GM12874 (cell line): Measurements from ENCODE around the gene SLC1A2.

Experiments used
- TF ChIP-seq, protein P1 (sequence below): IDR thresholded peaks from 2 replicates; pipeline ENCODE4 v1.5.1; 2011; ENCODE audit warnings: low read depth, mild to moderate bottlenecking, control low read depth, low read length, moderate library complexity; ENCODE audit not compliant: insufficient read depth

SLC1A2 gene

DNA sequence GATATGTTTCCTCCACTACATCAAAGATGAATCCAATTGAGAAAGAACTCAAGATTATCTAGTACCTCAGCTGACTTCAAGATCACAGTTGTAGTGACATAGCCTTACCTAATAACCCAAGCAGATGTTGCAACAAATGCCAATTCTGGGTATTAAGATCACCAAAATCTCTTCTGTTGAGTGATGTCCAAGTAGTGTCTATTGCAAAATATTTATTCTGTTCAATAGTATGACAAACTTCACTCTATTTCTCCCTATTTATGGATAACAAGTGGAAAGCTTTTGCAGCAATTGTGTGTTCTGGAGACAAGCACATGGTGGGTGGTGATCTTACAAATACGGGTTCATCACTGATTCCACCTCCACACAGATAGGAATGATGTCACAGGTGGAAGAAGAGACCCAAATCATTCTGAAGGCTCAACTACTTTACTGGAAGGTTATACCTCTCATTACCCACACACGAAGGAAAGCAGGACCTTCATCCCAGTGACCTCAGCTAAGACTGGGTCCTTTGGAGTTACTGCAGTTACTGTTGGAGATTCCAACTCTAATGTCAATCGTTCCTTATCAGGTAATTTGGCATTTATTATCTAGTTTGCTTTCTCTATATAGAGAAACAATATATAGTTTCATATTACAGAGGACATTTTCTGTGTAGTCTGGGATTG lies 208.3 kb downstream of the SLC1A2 start:
- TF ChIP-seq, protein P1, sequence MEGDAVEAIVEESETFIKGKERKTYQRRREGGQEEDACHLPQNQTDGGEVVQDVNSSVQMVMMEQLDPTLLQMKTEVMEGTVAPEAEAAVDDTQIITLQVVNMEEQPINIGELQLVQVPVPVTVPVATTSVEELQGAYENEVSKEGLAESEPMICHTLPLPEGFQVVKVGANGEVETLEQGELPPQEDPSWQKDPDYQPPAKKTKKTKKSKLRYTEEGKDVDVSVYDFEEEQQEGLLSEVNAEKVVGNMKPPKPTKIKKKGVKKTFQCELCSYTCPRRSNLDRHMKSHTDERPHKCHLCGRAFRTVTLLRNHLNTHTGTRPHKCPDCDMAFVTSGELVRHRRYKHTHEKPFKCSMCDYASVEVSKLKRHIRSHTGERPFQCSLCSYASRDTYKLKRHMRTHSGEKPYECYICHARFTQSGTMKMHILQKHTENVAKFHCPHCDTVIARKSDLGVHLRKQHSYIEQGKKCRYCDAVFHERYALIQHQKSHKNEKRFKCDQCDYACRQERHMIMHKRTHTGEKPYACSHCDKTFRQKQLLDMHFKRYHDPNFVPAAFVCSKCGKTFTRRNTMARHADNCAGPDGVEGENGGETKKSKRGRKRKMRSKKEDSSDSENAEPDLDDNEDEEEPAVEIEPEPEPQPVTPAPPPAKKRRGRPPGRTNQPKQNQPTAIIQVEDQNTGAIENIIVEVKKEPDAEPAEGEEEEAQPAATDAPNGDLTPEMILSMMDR = no peak

DNA sequence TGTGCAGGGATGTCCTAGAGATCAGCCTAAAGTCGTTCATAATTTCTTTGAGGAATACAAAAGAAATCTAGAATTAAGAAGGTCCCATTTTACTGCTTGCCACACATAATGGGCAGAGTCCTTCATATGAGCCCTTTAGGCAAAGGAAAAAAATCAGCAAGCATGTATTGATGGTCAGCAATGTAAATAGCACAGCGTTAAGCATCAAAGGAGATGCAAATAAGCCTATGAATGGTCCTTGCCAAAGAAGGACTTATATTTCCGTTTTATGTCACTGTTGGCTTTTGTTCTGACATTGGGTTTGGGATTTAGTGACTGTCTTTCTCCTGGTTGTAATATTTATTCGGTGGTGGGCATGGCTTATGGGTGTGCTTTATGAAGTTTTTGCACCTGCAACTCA lies 210.6 kb downstream of the SLC1A2 start:
- TF ChIP-seq, protein P1 = no peak

DNA sequence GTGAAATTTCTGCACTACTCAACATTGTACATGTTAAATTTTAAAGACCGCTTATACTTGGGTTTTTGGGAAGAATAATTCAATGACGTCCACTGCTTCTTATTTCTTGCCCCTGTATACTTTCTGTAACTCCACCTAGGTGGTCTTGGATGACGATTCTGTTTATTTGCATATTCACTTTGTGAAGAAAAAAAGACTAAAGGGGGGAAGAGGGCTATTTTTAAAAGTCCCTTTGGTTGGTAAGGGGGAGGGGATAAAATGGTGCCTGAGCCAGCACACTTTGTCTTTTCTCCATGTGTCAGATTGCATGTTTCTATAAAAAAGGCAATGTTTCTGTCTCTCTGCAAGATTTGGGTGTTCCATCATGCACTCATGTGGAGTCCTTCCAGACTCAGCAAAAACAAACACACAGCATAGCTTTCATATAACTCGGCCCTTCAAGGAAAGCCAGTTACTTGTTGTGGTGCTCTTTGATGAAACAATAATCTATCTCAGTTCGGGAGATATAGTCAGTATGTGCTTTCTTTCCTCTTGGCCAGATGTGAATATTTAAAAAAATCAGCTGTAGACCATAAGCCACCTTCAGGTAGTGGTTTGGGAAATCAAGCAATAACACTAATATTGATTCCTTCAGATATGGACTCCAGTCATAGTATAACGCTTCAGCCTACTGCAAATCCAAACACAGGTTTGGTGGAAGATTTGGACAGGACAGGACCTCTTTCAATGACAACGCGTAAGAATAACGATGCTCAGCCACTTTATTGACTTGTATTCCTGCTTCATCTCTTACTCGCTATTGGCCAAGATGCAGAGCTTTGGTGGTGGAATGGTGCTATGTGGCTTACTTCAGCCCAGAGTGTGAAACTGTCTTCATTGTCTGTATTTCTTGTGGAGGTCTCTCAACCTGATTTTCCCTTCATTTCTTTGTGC lies 211.6 kb downstream of the SLC1A2 start:
- TF ChIP-seq, protein P1 = no peak

- TF ChIP-seq, protein P1 = no peak
Observed at GRCh38 chr11:35206616-35207015, 212.7 kb downstream of the SLC1A2 start.

DNA sequence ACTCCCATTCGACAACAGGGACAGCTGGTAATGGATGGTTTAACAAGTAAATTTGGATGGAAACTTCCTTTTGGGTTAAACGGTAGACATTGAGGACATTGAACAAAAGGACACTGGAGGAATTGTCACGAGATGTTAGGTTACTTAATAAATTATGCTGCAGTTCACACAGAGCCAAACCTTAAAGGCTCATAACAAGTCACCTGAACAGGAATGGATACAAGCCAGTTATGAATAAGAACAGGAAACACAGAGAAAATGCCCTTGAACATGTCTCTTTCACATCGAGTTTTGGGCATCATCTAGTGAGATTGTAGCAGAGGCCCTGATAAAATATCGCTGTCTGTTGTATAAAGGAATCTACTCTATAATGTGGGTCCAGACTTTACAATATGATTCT lies 214.7 kb downstream of the SLC1A2 start:
- TF ChIP-seq, protein P1 = no peak
